Hepatocyte (in vitro differentiated cells): ENCODE results near the gene BAIAP2L1. TPM values are rescaled to one million over a fixed set of nuclear protein-coding genes. Genes with fewer than 3 reads are reported as not detected.

Source experiments
- DNase-seq: peaks from one replicate; pipeline ENCODE4 v3.0.0-alpha.2; 2016; ENCODE audit warnings: low spot score
- H2AFZ ChIP-seq: fragments of 200-600 bp; sonication (generic); 2 replicates; pipeline ENCODE4 v1.6.0; 2016; ENCODE audit warnings: antibody characterized with exemption, mild to moderate bottlenecking
- H3K27ac ChIP-seq: fragments of 200-600 bp; sonication (generic); 2 replicates; pipeline ENCODE4 v1.5.1; 2016; ENCODE audit warnings: mild to moderate bottlenecking
- H3K27me3 ChIP-seq: fragments of 200-600 bp; sonication (generic); 2 replicates; pipeline ENCODE4 v1.6.1; 2016
- H3K36me3 ChIP-seq: fragments of 200-600 bp; sonication (generic); replicated peaks from 2 replicates; pipeline ENCODE4 v1.5.1; 2016; ENCODE audit warnings: low read depth; ENCODE audit not compliant: insufficient read depth
- H3K4me1 ChIP-seq: fragments of 200-600 bp; sonication (generic); 2 replicates; pipeline ENCODE4 v1.5.1; 2016; ENCODE audit warnings: mild to moderate bottlenecking, moderate library complexity; ENCODE audit not compliant: insufficient read depth
- H3K4me2 ChIP-seq: fragments of 200-600 bp; sonication (generic); 2 replicates; pipeline ENCODE4 v1.6.0; 2016
- H3K4me3 ChIP-seq: fragments of 200-600 bp; sonication (generic); 2 replicates; pipeline ENCODE4 v1.5.1; 2016; ENCODE audit warnings: mild to moderate bottlenecking
- H3K79me2 ChIP-seq: fragments of 200-600 bp; sonication (generic); 2 replicates; pipeline ENCODE4 v1.6.0; 2017; ENCODE audit warnings: mild to moderate bottlenecking
- H3K9me2 ChIP-seq: fragments of 200-600 bp; sonication (generic); replicated peaks from 2 replicates; pipeline ENCODE4 v1.6.0; 2017; ENCODE audit warnings: mild to moderate bottlenecking; ENCODE audit not compliant: insufficient read depth
- H3K9me3 ChIP-seq: fragments of 200-600 bp; sonication (generic); 2 replicates; pipeline ENCODE4 v1.5.1; 2016; ENCODE audit warnings: low read depth, mild to moderate bottlenecking
- H4K20me1 ChIP-seq: fragments of 200-600 bp; sonication (generic); 2 replicates; pipeline ENCODE4 v1.6.0; 2016; ENCODE audit warnings: mild to moderate bottlenecking; ENCODE audit not compliant: insufficient read depth, poor library complexity, severe bottlenecking
- EZH2 ChIP-seq: fragments of 200-600 bp; sonication (generic); IDR thresholded peaks from 2 replicates; pipeline ENCODE4 v1.6.1; 2016; ENCODE audit warnings: antibody characterized with exemption, mild to moderate bottlenecking, borderline replicate concordance
- EZH2phosphoT487 ChIP-seq: fragments of 200-600 bp; sonication (generic); IDR thresholded peaks from one replicate; pipeline ENCODE4 v1.6.1; 2018; ENCODE audit warnings: antibody characterized with exemption, mild to moderate bottlenecking, low read depth, moderate library complexity; ENCODE audit not compliant: unreplicated experiment, severe bottlenecking
- WGBS: methylation state at CpG from one replicate; pipeline ENCODE4 v1.1.6; 2016; ENCODE audit warnings: low lambda C conversion rate; ENCODE audit errors: missing lambda C conversion rate; 5-methylcytosine and 5-hydroxymethylcytosine counted together
- polyA plus RNA-seq: library from polyadenylated mRNA; unstranded; fragments of >200 nt; fragmentation: Nextera tagmentation; extraction: Ambion mirVana; gene quantifications from 2 replicates; pipeline ENCODE4 v1.2.1, GENCODE V29; 2016
- total RNA-seq: library from RNA; depleted of rRNA; stranded (reverse); fragments of >200 nt; gene quantifications from 2 replicates; pipeline ENCODE4 v1.2.3, GENCODE V29; 2014
- TF ChIP-seq, protein P1 (sequence below): fragments of 200-600 bp; sonication (generic); IDR thresholded peaks from 2 replicates; pipeline ENCODE4 v1.5.1; 2016; ENCODE audit warnings: antibody characterized with exemption, mild to moderate bottlenecking; ENCODE audit not compliant: poor library complexity

BAIAP2L1 gene
- total and polyA plus RNA-seq, 2 experiments from 2014 or later: 25.4 to 32.0 TPM

- Histone ChIP-seq H3K4me2 (peak overlapping the region; percentile 53), H4K20me1 (no peaks in the 10 kb centered on the region), H3K36me3 (no peaks in the 10 kb centered on the region), H3K27ac (peak overlapping the region; percentile 86), H3K9me2 (no peaks in the 10 kb centered on the region), H3K79me2 (peaks cover 33% of the 10 kb centered on the region), H3K27me3 (no peaks in the 10 kb centered on the region), H2AFZ (peak overlapping the region; percentile 11), H3K4me3 (no peak overlapping the region), H3K4me1 (peaks cover 18% of the 10 kb centered on the region), H3K9me3 (no peaks in the 10 kb centered on the region)
- WGBS: 44% methylated on average over 14 of the region's 14 CpGs
- peak; percentile 58 for DNase-seq
- TF ChIP-seq EZH2 (no peak), EZH2phosphoT487 (no peak)
- TF ChIP-seq, protein P1, sequence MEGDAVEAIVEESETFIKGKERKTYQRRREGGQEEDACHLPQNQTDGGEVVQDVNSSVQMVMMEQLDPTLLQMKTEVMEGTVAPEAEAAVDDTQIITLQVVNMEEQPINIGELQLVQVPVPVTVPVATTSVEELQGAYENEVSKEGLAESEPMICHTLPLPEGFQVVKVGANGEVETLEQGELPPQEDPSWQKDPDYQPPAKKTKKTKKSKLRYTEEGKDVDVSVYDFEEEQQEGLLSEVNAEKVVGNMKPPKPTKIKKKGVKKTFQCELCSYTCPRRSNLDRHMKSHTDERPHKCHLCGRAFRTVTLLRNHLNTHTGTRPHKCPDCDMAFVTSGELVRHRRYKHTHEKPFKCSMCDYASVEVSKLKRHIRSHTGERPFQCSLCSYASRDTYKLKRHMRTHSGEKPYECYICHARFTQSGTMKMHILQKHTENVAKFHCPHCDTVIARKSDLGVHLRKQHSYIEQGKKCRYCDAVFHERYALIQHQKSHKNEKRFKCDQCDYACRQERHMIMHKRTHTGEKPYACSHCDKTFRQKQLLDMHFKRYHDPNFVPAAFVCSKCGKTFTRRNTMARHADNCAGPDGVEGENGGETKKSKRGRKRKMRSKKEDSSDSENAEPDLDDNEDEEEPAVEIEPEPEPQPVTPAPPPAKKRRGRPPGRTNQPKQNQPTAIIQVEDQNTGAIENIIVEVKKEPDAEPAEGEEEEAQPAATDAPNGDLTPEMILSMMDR: no peak
Observed at GRCh38 chr7:98329100-98329790, 71.6 kb downstream of the BAIAP2L1 start.

- H3K4me1 ChIP-seq: peaks cover 20% of the 10 kb centered on the region
- H3K27me3 ChIP-seq: no peaks in the 10 kb centered on the region
- H4K20me1 ChIP-seq: peaks cover 4% of the 10 kb centered on the region
- no peaks in the 10 kb centered on the region for H3K9me2 ChIP-seq
- no peak overlapping the region for H2AFZ ChIP-seq
- H3K27ac ChIP-seq: no peak overlapping the region
- DNase-seq: no peak
- H3K4me2 ChIP-seq: no peak overlapping the region
- H3K79me2 ChIP-seq: peaks cover 58% of the 10 kb centered on the region
- WGBS: 97% methylated on average over 6 of the region's 6 CpGs
- no peaks in the 10 kb centered on the region for H3K9me3 ChIP-seq
- no peak overlapping the region for H3K4me3 ChIP-seq
- H3K36me3 ChIP-seq: no peaks in the 10 kb centered on the region
- no peak for TF ChIP-seq EZH2
- TF ChIP-seq, protein P1: no peak
- TF ChIP-seq EZH2phosphoT487: no peak
Observed at GRCh38 chr7:98324782-98325181, 76.1 kb downstream of the BAIAP2L1 start.

DNA sequence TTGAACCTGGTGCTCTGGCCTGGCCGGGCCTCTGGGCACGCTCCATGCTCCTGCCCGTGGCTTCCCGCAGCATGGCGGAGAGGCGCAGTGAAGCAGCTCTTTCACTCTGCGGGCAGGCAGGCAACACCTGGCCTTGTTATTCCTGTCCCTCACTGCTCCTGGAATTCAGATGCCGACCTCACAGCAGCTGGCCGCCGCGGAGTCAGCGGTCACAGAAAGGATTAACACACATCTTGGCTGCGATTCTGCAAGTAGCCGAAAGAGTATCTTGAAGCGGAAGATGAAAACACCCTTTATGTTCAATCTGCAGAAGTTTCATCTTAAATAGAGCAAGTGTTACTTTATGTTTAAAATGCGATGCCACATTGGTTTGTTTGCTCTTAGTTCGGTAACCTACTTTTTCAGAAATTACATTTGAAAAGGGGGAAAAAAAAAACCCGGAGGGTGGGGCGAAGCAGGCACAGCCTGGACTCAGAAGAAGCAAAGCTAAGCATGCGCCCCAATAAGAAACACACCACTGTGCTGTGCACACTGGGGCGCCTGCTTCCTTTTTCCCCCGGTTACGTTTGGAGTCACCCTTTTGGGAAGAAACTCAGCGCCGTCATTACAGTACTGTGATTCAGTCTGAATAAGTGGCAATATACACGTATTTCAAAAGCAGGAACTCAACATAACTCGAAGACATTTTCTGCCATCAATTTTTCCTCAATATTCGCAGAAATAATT lies 77.1 kb downstream of the BAIAP2L1 start:
- TF ChIP-seq EZH2phosphoT487: no peak
- TF ChIP-seq EZH2: no peak
- TF ChIP-seq, protein P1: no peak
- no peak overlapping the region for H2AFZ ChIP-seq
- H3K27ac ChIP-seq: no peak overlapping the region
- 66% methylated on average over 28 of the region's 28 CpGs for WGBS
- peak overlapping the region; percentile 17 for H3K4me2 ChIP-seq
- H3K36me3 ChIP-seq: no peaks in the 10 kb centered on the region
- H4K20me1 ChIP-seq: peaks cover 4% of the 10 kb centered on the region
- H3K4me1 ChIP-seq: peaks cover 9% of the 10 kb centered on the region
- no peaks in the 10 kb centered on the region for H3K27me3 ChIP-seq
- no peaks in the 10 kb centered on the region for H3K9me2 ChIP-seq
- H3K4me3 ChIP-seq: no peak overlapping the region
- H3K9me3 ChIP-seq: no peaks in the 10 kb centered on the region
- H3K79me2 ChIP-seq: peaks cover 58% of the 10 kb centered on the region
- no peak for DNase-seq
